GM12874 (cell line): ENCODE results near the gene KATNBL1.

ENCODE experiments used
- TF ChIP-seq, protein P1 (sequence below): IDR thresholded peaks from 2 replicates; pipeline ENCODE4 v1.5.1; 2011; ENCODE audit warnings: low read depth, mild to moderate bottlenecking, control low read depth, low read length, moderate library complexity; ENCODE audit not compliant: insufficient read depth

KATNBL1 gene

DNA sequence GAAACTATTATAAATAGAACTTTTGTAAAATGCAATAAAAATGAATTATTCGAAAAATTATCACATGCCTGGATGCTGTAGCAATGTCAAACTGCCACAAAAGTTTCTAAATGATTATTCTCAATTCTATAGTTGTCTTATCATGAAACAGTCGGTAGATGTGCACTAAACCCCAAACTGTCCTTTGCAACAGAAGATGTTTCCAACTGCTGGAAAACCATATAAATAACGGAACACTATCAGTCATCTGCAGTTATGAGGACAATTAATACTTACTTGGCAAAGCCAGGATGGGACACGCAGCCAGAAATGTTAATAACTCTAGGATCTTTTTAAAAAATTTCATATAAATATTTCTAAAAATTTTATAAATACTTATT lies 32.4 kb upstream of the KATNBL1 start:
- TF ChIP-seq, protein P1, sequence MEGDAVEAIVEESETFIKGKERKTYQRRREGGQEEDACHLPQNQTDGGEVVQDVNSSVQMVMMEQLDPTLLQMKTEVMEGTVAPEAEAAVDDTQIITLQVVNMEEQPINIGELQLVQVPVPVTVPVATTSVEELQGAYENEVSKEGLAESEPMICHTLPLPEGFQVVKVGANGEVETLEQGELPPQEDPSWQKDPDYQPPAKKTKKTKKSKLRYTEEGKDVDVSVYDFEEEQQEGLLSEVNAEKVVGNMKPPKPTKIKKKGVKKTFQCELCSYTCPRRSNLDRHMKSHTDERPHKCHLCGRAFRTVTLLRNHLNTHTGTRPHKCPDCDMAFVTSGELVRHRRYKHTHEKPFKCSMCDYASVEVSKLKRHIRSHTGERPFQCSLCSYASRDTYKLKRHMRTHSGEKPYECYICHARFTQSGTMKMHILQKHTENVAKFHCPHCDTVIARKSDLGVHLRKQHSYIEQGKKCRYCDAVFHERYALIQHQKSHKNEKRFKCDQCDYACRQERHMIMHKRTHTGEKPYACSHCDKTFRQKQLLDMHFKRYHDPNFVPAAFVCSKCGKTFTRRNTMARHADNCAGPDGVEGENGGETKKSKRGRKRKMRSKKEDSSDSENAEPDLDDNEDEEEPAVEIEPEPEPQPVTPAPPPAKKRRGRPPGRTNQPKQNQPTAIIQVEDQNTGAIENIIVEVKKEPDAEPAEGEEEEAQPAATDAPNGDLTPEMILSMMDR, result no peak

DNA sequence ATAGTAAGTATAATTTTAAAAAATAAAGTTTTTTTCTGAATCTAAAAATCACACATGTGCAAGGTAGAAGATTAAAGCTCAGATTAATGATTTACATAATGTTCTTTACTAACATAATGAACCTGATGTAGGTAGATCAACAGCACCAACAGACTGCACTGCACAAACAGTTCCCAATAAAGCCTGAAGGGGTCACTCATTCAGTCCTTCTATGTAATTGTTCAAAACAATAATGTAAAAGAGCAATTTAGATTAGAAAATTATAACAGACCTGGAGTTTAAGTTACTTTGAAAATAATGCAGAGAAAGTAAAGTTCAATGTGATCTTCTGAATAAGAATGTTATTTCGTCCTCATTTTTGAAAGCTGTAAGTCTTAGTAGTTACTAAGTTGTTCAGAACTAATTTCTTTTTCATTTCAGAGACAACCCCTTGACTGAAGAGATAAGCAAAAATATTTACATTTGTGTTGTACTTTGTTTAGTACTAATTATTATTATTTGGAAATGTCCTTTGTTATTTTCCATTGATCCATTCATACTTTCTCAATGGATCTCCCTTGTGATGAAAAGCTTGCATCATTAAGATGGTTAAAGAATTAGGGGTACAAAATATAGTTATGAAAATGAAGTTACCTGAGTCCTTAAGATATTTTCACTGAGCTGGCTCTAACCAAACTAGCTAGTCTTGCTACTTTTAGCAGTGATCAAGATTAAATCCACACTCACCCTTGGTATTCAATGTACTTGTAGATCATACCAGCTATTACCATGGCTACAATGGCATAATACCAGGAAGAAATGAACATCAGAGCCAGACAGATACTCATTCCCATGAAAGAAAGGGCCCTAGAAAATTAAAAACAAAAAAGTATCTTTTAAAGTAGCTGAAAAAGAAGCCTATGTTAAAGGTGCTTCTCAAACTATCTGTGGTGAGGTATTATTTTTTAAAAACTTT lies 31.8 kb upstream of the KATNBL1 start:
- TF ChIP-seq, protein P1, result peak; percentile 64; the same call in 1 of the 2 replicates

DNA sequence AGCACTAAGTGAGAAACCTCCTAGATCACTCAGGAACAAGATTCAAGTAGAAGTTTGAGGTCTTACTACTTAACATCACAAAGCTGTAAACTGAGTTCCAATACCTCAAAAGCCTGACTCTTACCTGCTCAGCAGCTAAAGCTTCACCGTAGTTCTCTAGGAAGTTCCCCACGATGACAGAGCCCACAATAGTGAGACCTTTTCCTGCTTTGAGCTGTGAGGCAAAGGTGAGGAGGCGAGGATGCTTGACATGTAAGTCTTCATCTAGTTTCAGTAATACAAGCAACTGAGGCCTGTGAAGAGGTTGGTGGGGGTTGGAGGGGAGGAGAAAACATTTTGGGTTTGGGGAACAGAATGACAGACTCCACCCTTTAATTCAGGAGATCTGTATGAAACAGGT lies 30.6 kb upstream of the KATNBL1 start:
- TF ChIP-seq, protein P1, result no peak

DNA sequence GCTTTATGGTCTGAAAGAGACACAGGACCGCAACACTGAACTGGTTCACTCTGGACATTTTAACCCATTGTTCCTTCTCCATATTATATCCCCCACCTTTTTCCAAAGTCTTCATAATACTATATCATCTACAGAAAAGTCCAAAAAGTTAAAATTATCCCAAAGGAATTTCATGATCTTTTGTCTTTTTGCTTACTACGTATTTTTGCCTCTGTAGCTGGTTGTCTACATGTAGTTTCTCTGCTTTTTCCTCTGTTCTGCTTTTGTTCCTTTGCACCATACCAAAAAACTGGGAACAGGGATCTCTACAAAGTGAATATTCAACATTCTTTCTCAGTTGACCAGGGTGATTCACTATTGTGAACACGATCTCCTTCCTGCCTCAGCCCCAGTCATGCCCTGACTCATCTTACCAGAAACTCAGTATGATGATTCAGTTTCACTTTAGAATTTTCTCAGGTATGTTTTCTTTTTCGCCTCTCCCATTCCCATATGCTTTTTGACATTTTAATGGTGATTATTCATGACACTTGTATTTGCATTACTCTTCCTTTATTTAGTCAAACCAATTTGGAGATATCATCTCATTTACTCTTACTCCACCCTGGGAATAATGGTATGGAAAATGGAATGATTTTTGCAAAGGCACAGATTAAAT lies 29.4 kb upstream of the KATNBL1 start:
- TF ChIP-seq, protein P1, result no peak

DNA sequence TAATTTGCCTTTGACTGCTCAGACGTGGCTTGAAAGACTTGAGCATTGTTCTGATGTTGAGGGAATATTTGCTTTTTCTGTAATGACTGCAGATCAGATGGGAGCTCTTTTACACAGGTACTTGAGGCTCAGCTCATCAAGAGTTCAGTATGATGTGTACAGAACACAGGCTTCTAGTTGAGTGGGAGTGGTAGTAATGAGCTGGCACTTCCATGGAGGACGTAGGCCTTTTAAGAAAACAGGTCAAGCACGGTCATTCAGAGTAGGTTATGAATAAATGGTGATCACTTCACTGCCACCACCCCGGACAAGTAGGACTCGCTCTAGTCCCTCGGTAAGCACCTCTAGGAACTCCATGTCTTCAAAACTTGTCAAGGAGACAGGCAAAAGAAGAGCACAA lies 23.7 kb upstream of the KATNBL1 start:
- TF ChIP-seq, protein P1, result no peak

DNA sequence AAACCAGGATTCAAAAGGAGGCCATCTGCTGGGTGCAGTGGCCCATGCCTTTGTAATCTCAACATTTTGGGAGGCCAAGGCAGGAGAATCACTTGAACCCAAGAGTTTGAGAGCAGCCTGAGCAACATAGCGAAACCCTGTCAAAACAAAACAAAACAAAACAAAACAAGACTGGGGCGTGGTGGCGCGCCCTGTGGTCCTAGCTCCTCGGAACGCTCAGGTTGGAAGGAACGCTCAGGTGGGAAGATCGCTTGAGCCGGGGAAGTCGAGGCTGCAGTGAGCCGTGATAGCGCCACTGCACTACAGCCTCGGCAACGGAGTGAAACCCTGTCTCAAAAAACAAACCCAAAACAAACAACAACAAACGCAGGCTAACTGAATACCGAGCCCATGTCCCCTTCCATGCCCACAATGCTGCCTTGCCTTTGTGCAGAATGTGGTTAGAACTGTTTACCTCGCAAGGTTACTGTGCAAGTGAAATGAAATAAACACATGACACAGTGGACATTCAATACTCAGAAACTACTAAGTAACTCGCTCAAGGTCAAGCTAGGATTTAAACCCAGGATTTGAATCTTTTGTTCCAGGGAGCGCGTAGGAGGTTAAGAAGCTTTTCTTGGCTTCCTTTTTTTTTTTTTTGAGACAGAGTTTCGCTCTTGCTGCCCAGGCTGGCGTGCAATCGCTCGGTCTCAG lies 14.2 kb upstream of the KATNBL1 start:
- TF ChIP-seq, protein P1, result no peak
